Right atrium auricular region (tissue), 2 donors: ENCODE data around the gene PRKCH. TPM values are rescaled to one million over a fixed set of nuclear protein-coding genes. Genes with fewer than 3 reads are reported as not detected.

ENCODE experiments used
- DNase-seq: peaks from one replicate; pipeline ENCODE4 v3.0.0-alpha.2; 2019; ENCODE audit warnings: low spot score
- H3K27ac ChIP-seq, 2 donors: fragments of 200-600 bp; sonication (generic); 1 replicate in 1 of 2; 2 replicates in 1 of 2; pipeline ENCODE4 v1.5.1; 2016 to 2019
- H3K27me3 ChIP-seq, 2 donors: fragments of 200-600 bp; sonication (generic); one replicate each; pipeline versions ENCODE4 v1.5.1 to v1.6.0; 2017 to 2019
- H3K36me3 ChIP-seq: fragments of 200-600 bp; sonication (generic); one replicate; pipeline ENCODE4 v1.5.1; 2016
- H3K4me1 ChIP-seq, 2 donors: fragments of 200-600 bp; sonication (generic); one replicate each; pipeline versions ENCODE4 v1.5.1 to v1.6.0; 2017 to 2019
- H3K4me3 ChIP-seq, 2 donors: fragments of 200-600 bp; sonication (generic); 1 replicate in 1 of 2; 2 replicates in 1 of 2; pipeline ENCODE4 v1.5.1; 2017 to 2019; ENCODE audit warnings: mild to moderate bottlenecking in 1 of 2, moderate library complexity in 1 of 2
- H3K9me3 ChIP-seq, 2 donors: fragments of 200-600 bp; sonication (generic); one replicate each; pipeline ENCODE4 v1.5.1; 2019
- CTCF ChIP-seq, 2 donors: fragments of 200-600 bp; sonication (generic); IDR thresholded peaks; one replicate each; pipeline ENCODE4 v1.5.1; 2019; ENCODE audit warnings: antibody characterized with exemption in 2 of 2
- total RNA-seq, 2 donors: library from RNA; depleted of rRNA; stranded (reverse); fragments of >200 nt; gene quantifications; one replicate each; pipeline ENCODE4 v1.1.0, GENCODE V29; 2016

PRKCH gene
- total RNA-seq, 2 donors from 2014 or later = 24.9 to 40.3 TPM

GRCh38 chr14:61398221-61398620, 76.8 kb downstream of the PRKCH start:
- H3K27me3 ChIP-seq = no peaks in the 10 kb centered on the region
- no peak overlapping the region for H3K27ac ChIP-seq
- TF ChIP-seq CTCF (IDR thresholded peaks at IDR 0.05) = no peak
- no peaks in the 10 kb centered on the region for H3K36me3 ChIP-seq
- no peaks in the 10 kb centered on the region for H3K9me3 ChIP-seq
- no peak for DNase-seq
- H3K4me3 ChIP-seq = no peak overlapping the region
- peaks cover 0 to 2% of the 10 kb centered on the region in 2 donors for H3K4me1 ChIP-seq

GRCh38 chr14:61399365-61399764, 78.0 kb downstream of the PRKCH start:
- Histone ChIP-seq H3K4me1 (peaks cover 0 to 13% of the 10 kb centered on the region in 2 donors), H3K9me3 (no peaks in the 10 kb centered on the region), H3K27me3 (no peaks in the 10 kb centered on the region), H3K4me3 (no peak overlapping the region), H3K27ac (no peak overlapping the region), H3K36me3 (no peaks in the 10 kb centered on the region)
- no peak for DNase-seq
- TF ChIP-seq CTCF (IDR thresholded peaks at IDR 0.05) = no peak

DNA sequence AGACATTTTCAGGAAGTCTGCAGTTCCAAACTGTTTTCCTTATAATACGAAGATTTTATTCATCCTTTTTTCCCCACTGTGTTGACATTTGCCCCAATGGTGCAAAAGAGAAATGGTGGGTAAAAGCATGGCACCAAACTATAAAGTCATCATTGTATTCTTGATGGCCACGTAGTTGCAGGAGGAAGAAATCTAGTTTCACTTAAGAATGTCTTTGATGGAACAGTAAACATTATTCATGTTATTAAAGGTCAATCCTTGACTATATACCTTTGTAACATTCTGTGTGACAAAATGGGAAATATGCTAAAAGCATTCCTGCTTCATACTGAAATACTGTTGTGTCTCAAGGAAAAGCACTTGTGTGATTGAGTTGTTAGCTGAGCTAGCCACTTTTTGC, 80.1 kb downstream of the PRKCH start:
- H3K36me3 ChIP-seq = no peaks in the 10 kb centered on the region
- H3K4me3 ChIP-seq = no peak overlapping the region
- no peaks in the 10 kb centered on the region for H3K9me3 ChIP-seq
- H3K27ac ChIP-seq = no peak overlapping the region
- no peak for DNase-seq
- TF ChIP-seq CTCF (IDR thresholded peaks at IDR 0.05) = no peak
- H3K27me3 ChIP-seq = no peaks in the 10 kb centered on the region
- H3K4me1 ChIP-seq = peaks cover 0 to 25% of the 10 kb centered on the region in 2 donors

GRCh38 chr14:61403411-61403810, 82.0 kb downstream of the PRKCH start:
- H3K27me3 ChIP-seq = no peaks in the 10 kb centered on the region
- H3K4me3 ChIP-seq = no peak overlapping the region
- no peaks in the 10 kb centered on the region for H3K36me3 ChIP-seq
- DNase-seq = no peak
- peak overlapping the region; percentile 18 to 19 for H3K27ac ChIP-seq
- H3K9me3 ChIP-seq = no peaks in the 10 kb centered on the region
- H3K4me1 ChIP-seq = peaks cover 0 to 26% of the 10 kb centered on the region in 2 donors
- no peak for TF ChIP-seq CTCF (IDR thresholded peaks at IDR 0.05)

DNA sequence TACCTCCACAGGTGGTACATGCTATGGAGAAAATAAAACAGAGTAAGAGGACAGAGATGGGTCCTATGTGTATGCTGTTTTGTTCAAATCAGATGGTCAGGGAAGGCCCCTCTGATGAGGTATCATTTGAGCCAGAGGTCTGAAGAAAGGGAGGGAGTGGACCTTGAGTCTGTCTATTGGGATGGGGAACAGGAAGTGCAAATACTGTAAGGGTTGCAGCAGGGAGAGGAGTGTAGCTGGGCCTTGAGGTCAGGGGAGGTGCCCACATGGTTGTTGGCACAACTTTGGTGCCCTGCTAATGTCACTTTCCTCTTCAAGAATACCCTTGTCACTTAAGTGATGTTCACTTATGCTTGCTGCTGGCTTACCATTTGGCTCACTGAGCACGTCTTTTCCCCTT, 83.3 kb downstream of the PRKCH start:
- TF ChIP-seq CTCF (IDR thresholded peaks at IDR 0.05) = no peak
- no peak for DNase-seq
- H3K36me3 ChIP-seq = no peaks in the 10 kb centered on the region
- H3K4me1 ChIP-seq = peaks cover 0 to 26% of the 10 kb centered on the region in 2 donors
- H3K27ac ChIP-seq = no peak overlapping the region
- H3K4me3 ChIP-seq = no peak overlapping the region
- no peaks in the 10 kb centered on the region for H3K9me3 ChIP-seq
- no peaks in the 10 kb centered on the region for H3K27me3 ChIP-seq

GRCh38 chr14:61406198-61406597, 84.8 kb downstream of the PRKCH start:
- Histone ChIP-seq H3K4me3 (no peak overlapping the region), H3K27ac (peak overlapping the region in 1 of 2 donors; percentile 45), H3K36me3 (no peaks in the 10 kb centered on the region), H3K9me3 (no peaks in the 10 kb centered on the region), H3K4me1 (peaks cover 0 to 26% of the 10 kb centered on the region in 2 donors), H3K27me3 (no peaks in the 10 kb centered on the region)
- DNase-seq = no peak
- no peak for TF ChIP-seq CTCF (IDR thresholded peaks at IDR 0.05)
